Measurements from ENCODE around the gene AP4S1.
"Not testable (repeated sequence)": the region's sequence is repeated elsewhere in the genome, so short reads cannot be mapped to it uniquely, and the experiment has no call there.

AP4S1 gene

DNA sequence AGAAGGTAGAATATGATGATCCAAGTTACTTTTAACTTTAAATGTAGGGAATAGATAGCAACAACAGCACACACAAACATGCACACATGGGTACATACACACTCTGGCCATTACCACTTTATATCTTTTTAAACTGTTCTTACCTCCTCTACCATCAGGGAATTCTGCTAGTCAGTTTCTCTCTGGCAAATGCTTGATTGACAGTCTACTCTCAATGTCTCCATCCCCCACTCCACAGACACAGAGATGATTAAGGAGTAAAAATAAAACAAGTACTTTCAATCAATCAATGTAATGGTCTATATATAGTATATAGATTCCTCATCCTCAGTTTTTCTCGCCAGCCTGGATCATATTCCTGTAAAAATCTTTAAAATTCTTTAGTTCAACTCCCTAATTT, 16.9 kb downstream of the AP4S1 start:
- in situ Hi-C loops (cut with MboI; ENCODE audit: low sequenced_read_pairs) = no loop called here

DNA sequence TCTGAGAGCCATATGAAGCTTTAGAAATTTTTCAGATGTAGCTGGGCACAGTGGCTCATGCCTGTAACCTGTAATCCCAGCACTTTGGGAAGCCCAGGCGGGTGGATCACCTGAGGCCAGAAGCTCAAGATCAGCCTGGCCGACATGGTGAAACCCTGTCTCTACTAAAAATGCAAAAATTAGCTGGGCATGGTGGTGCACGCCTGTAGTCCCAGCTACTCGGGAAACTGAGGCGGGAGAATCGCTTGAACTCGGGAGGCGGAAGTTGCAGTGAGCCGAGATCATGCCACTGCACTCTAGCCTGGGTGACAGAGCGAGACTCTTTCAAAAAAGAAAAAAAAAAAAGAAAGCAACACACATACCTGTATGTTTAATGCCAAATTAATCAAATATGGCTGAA, 17.4 kb downstream of the AP4S1 start:
- in situ Hi-C loops (cut with MboI; ENCODE audit: low sequenced_read_pairs) = not testable (repeated sequence)

DNA sequence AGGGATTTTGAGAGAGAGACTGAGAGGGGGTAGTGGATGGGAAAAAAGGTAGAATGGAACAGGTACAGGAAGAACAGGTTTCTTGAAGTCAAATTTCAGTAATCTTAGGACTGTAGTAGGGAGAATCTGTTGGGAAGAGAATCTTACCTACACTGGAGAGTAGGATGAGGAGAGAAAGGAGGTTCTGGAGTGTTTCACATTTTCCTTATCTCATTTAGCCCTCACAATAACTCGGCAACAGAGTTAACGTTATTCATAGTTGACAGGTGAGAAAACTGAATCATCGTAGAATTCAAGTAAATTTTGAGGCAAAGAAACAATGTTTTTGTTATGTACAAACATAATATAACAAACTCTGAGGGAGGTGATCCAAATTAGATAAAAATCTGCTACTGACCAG, 17.9 kb downstream of the AP4S1 start:
- in situ Hi-C loops (cut with MboI; ENCODE audit: low sequenced_read_pairs) = no loop called here

- in situ Hi-C loops (cut with MboI; ENCODE audit: low sequenced_read_pairs) = no loop called here
Observed at GRCh38 chr14:31045501-31046080, 20.1 kb downstream of the AP4S1 start.

DNA sequence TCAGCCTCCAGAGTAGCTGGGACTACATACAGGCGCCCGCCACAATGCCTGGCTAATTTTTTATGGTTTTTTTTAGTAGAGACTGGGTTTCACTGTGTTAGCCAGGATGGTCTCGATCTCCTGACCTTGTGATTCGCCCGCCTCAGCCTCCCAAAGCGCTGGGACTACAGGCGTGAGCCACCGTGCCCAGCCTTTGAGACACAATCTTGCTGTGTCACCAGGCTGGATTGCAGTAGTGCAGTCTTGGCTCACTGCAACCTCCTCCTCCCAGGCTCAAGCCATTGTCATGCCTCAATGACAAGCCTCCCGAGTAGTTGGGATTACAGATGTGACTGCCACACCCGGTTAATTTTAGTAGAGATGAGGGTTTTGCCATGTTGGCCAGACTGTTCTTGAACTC, 22.1 kb downstream of the AP4S1 start:
- in situ Hi-C loops (cut with MboI; ENCODE audit: low sequenced_read_pairs) = no loop called here

DNA sequence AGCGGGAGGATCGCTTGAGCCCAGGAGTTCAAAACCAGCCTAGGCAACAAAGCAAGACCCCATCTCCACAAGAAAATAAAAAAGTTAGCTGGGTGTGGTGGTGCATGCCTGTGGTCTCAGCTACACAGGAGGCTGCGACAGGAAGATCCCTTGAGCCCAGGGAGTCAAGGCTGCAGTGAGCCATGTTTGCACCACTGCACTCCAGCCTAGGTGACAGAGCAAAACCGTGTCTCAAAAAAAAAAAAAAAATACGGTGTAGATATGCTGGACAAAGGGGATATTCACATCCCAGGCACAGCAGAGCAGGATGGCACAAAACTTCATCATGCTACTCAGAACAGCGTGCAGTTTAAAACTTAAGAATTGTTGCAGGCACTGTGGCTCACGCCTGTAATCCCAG, 25.6 kb downstream of the AP4S1 start:
- in situ Hi-C loops (cut with MboI; ENCODE audit: low sequenced_read_pairs) = no loop called here

GRCh38 chr14:31051511-31051910, 26.1 kb downstream of the AP4S1 start:
- in situ Hi-C loops (cut with MboI; ENCODE audit: low sequenced_read_pairs) = no loop called here

DNA sequence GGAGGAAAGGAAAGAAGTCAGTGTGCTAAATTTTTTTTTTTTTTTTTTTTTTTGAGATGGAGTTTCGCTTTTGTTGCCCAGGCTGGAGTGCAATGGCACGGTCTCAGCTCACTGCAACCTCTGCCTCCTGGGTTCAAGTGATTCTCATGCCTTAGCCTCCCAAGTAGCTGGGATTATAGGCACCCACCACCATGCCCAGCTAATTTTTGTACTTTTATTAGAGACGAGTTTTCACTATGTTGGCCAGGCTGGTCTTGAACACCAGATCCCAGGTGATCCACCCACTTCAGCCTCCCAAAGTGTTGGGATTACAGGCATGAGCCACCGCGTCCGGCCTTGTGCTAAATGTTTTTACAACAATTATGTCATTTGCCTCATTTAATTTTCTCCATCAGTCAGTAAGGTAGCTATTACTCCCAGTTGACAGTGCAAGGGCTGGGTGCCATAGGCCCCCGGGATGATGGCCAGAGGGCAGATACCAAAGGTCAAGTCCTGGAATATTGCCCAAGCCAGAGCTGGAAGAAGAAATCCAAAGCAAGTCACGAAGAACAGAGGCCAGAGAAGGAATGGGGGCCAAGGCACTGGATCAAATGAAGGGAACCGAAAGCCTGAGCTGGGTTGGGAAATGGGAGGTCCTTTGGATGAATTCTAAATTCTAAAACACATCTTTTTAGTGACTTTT, 27.6 kb downstream of the AP4S1 start:
- in situ Hi-C loops (cut with MboI; ENCODE audit: low sequenced_read_pairs) = not testable (repeated sequence)

GRCh38 chr14:31057035-31057434, 31.6 kb downstream of the AP4S1 start:
- in situ Hi-C loops (cut with MboI; ENCODE audit: low sequenced_read_pairs) = no loop called here

DNA sequence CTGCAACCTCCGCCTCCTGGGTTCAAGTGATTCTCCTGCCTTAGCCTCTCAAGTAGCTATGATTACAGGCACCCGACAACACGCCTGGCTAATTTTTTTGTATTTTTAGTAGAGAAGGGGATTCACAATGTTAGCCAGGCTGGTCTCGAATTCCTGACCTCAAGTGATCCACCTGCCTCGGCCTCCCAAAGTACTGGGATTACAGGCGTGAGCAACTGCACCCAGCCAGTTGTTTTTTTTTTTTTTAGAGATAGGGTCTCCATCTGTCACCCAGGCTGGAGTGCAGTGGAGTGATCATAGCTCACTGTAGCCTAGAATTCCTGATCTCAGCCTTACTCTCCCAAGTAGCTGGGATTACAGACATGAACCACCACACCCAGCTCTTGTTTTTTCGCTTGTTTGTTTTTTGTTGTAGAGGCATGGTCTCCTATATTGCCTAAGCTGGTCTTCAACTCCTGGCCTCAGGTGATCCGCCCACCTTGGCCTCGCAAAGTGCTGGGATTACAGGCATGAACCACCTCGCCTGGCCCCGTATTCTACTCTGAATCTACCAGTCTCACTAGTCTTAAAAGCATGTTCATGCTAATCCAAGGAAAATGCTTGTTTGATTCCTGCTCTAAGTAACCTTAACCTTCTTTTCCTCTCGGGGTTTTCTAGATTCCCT, 32.4 kb downstream of the AP4S1 start:
- in situ Hi-C loops (cut with MboI; ENCODE audit: low sequenced_read_pairs) = no loop called here

DNA sequence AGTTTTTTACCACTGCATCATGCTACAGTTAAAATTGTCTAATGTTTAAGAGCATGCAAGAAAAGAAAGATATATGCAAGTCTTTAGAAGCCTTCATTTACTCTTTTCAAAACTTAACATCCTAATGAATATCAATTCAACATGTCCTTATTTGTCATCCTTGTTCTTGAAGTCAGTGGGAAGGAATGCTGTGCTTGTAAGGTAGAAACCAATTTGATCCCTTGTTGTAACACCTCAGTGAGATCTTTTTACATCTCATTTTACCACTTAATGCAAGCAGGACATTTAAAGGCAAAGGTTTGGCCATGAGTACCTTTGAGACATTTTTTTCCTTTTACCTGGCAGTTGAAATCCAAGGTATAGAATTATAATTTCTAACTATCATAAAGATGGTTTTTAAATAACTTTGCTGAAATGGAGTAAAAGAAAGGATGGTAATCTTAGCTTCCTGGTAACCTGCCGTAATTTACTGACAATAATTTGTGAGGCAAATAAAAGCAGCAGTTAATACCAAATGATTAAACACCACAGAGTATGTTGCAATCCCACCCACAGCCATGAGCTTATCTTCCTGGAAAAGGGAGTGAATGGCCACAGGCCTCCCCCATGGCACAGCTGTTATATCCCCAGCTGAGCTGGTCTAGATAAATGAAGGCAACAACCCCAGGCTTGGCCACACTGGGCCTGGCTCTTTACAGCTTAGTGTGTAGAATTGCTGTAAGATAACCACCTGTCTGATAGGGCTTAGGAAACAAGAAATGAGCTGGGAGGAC, 33.9 kb downstream of the AP4S1 start:
- in situ Hi-C loops (cut with MboI; ENCODE audit: low sequenced_read_pairs) = no loop called here

DNA sequence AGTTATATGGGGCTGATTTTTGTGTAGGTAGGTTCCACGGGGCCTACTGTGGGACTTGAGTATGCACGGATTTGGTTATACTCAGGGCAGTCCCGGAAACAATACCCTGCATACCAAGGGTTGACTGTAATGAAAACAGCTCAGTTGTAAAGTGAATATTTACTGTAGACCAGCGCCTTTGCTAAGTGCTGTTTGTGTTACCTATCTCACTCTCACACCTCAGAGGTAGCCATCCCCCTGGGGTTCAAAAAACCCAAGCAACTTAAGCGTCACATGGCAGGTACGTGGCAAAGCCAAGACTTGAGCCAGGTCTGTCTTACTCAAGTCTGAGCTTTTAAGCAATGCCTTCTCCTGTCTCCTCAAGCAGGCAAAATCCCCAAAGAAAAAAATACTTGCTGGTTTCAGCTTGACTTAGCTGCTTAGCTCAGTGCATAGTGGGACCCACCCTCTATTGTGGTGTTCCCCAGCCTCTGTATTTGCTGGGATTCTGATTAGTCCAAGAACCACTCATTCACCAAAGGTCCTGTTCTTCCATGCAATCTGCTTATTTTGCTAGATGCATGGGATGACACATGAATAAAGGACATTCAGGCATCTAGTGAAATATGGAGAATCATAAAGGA, 34.9 kb downstream of the AP4S1 start:
- in situ Hi-C loops (cut with MboI; ENCODE audit: low sequenced_read_pairs) = no loop called here

- in situ Hi-C loops (cut with MboI; ENCODE audit: low sequenced_read_pairs) = not testable (repeated sequence)
Observed at GRCh38 chr14:31062908-31063307, 37.5 kb downstream of the AP4S1 start.

DNA sequence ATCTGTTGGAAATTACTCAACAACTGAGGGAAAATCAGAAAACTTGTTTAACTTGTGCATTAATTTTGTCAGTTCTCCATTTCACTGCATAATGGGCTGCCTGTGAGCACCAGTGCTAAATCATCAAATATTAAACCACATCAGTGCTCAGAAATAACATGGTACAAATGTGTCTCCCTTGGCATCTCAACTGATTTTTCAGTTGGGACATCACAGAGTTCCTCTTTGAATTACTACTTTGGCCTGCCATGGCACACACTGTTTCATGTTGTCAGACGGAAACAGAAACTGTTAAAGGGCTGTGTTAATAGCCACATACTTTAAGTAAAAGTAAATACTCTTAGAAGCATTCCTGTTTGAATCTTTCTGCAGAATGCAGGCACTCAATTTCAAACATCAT, 42.8 kb downstream of the AP4S1 start:
- in situ Hi-C loops (cut with MboI; ENCODE audit: low sequenced_read_pairs) = no loop called here

DNA sequence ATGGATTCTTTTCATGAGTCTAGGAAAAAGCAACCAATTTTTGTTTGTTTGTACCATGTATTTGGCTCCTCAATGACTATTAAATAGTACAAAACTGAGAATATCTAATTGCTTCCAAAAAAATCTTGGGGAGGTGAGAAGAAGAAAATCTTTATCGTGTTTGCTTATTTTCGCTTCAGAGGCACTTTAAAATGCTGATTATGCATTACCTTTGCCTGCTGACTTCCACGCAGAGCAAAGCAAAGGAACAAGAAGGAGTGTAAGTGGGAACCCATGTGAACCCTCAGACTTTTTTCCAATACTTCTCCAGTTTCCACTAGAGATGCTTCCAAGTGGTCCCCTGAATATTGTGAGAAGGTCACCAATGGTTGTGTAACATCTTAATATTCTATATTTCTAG, 43.9 kb downstream of the AP4S1 start:
- in situ Hi-C loops (cut with MboI; ENCODE audit: low sequenced_read_pairs) = no loop called here

DNA sequence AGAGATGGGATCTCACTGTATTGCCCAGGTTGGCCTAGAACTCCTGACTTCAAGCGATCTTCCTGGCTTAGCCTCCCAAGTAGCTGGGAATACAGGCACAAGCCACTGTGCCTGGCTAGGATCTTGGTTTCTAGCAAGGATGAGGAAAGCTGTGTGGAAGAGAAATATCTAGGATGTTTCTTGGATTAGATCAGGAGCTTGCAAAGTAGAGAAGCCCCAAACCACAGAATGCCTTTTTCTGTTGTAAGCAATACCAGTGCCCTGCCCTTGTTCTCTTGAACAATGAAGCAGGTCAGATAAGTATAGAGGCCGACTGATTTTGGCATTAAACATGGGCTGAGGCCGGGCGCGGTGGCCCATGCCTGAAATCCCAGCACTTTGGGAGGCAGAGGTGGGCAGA, 45.0 kb downstream of the AP4S1 start:
- in situ Hi-C loops (cut with MboI; ENCODE audit: low sequenced_read_pairs) = no loop called here

GRCh38 chr14:31071151-31071550, 45.7 kb downstream of the AP4S1 start:
- in situ Hi-C loops (cut with MboI; ENCODE audit: low sequenced_read_pairs) = no loop called here

GRCh38 chr14:31075144-31075543, 49.7 kb downstream of the AP4S1 start:
- in situ Hi-C loops (cut with MboI; ENCODE audit: low sequenced_read_pairs) = no loop called here

DNA sequence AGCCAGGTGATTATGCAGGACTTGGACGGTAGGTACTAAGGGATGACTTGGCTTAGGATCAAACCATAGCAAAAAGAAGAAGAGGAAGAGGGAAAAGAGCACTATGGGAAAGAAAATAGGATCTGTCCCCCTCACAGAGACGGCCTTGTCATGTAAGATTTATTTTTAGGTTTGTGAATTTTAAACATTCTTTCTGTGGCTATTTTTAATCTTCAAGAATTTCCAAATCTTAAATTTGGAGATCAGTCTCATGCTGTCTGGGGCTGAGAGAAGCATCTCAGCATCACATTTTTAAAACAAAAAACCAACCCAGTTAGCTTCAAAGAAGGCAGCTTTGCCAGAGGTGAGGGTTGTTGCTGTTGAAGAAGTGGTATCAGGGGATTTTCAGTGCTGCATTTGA, 53.3 kb downstream of the AP4S1 start:
- in situ Hi-C loops (cut with MboI; ENCODE audit: low sequenced_read_pairs) = no loop called here

GRCh38 chr14:31080056-31080455, 54.6 kb downstream of the AP4S1 start:
- in situ Hi-C loops (cut with MboI; ENCODE audit: low sequenced_read_pairs) = no loop called here

GRCh38 chr14:31080484-31080883, 55.0 kb downstream of the AP4S1 start:
- in situ Hi-C loops (cut with MboI; ENCODE audit: low sequenced_read_pairs) = no loop called here
